ENCODE measurements around the gene HOXD10. TPM values are rescaled to one million over a fixed set of nuclear protein-coding genes. Genes with fewer than 3 reads are reported as not detected.

The HOXD10 gene
- total RNA-seq, 2 donors from 2014 or later, result not detected

DNA sequence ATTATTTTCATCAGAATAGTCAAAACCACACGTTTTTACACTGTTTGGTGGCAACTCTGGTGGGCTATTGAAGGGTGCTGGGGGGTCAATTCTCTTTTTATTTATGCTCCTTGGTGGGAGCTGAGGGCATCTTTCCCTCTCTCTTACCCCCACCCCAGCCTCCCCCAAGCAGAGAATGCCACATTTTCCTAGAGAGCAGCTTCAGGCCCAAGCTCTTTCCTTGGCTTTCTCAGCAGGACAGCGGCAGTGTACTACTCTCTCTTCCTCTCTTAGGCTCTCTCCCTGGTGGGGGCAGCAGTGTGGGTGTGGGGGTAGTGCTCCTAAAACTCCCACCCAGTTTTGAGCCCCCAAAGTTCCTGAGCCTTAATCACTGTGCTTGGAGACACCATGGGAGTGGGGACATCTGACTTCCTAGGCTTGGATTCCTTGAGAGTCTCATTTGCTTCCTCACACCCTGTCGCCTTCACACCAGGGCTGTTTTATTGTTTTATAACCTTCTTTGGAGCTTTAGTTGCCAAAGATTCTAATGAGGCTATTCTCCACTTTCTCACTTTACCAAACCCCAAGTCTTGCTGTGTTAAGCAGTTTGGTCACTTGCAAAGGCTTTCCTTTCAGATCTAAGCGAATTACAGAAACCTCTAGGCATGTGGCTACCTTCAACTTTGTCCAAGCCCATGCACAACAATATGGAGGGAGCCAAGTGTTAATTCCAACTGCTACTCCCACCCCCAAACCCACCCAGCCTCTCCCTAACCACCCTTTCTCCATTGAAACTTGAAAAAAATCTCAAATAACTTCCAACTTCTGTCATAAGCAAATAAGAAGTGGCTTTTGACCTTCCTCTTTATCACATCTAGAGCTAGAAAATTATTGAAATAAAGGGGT is 28.7 kb downstream of the HOXD10 start:
- Mint-ChIP-seq H3K27ac (no peak overlapping the region), H3K9me3 (no peaks in the 10 kb centered on the region)

DNA sequence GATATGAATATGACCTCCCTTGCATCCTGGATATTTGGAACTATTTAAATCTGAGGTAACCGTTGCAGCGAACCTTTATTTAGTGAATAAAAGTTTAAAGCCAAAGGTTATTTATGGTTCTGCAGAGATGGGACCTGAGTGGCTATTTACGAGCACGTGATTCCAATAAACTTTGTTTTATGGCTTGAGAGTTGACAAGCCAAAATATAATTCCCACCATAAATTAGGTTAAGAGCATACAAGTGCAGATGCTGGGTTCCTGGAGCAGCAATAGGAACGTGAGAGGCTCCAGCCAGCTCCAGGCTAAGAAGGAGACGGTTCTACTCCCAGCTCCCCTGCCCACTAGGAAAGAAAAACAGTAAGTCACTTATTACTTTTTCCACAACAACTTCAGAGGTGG is 29.5 kb downstream of the HOXD10 start:
- DNase-seq (ENCODE audit: low spot score in 2 of 2) (no peak), ATAC-seq (no peak)
- Mint-ChIP-seq H3K36me3 (peaks cover 0 to 30% of the 10 kb centered on the region in 2 donors), H3K27ac (no peak overlapping the region), H3K9me3 (no peaks in the 10 kb centered on the region)

More for the DNA sequence above, 28.7 kb downstream of the HOXD10 start:
- ATAC-seq, result no peak
- H3K36me3 Mint-ChIP-seq, result peaks cover 0 to 27% of the 10 kb centered on the region in 2 donors
- no peak for DNase-seq (ENCODE audit: low spot score in 2 of 2)

DNA sequence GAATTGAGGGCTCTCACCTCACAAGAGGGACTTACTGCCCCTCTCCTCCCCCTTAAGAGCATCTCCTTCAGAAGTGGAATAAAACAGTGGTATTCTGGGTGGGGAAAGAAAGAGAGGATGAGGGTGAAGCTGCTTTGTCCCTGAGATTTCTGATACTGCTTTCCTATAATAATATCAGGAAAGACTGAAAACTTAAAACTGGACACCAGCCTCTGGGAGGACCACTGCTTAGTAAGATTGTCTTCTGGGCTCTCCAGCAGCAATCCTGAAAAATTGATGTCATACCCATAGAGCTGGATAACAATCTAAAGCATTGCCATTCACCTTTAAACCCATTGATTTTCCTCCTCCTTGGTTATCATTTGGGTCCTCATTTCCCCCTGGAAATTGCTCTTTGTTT is 30.1 kb downstream of the HOXD10 start:
- DNase-seq (ENCODE audit: low spot score in 2 of 2) (no peak), ATAC-seq (no peak)
- Mint-ChIP-seq H3K27ac (no peak overlapping the region), H3K9me3 (no peaks in the 10 kb centered on the region), H3K36me3 (peaks cover 0 to 25% of the 10 kb centered on the region in 2 donors)

- H3K27ac Mint-ChIP-seq, result no peak overlapping the region
- no peak for DNase-seq (ENCODE audit: low spot score in 2 of 2)
These were observed 30.7 kb downstream of the HOXD10 start for GRCh38 chr2:176147210-176147799.

DNA sequence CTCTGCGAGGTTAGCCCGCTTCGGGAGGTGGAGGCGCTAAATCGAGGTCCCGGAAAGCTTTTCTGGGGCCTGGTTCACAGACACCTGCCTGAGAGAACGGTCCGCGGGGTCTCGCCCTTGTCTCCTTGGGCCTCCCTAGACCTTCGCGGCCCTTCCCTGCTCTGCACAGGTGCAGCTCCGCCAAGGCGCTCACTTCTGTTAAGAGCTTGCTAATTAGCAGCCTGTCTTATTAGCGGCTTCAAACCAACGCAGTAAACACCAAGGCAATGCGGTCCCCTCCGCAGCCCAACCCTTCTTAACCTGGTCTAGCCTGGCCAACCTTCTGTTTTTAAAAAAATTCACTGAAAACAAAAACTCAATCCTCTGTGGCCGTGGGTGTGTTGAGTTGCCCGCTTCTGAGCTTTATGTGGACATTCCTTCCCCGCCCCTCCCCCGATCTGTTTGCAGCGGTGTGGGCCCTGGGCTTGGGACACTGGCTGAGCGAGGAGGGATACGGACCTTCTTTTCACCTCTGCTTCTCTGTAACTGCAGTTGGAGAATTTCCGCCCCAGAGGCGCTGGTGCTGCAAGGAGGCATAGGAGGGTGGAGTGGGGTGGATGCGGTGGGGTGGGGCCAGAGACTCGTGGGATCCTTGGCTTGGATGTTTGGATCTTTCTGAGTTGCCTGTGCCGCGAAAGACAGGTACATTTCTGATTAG is 31.4 kb downstream of the HOXD10 start:
- H3K9me3 Mint-ChIP-seq, result no peaks in the 10 kb centered on the region
- no peak overlapping the region for H3K27ac Mint-ChIP-seq
- peaks cover 0 to 25% of the 10 kb centered on the region in 2 donors for H3K36me3 Mint-ChIP-seq
- DNase-seq (ENCODE audit: low spot score in 2 of 2) (no peak), ATAC-seq (no peak)

More at GRCh38 chr2:176147210-176147799, 30.7 kb downstream of the HOXD10 start:
- no peak for ATAC-seq
- Mint-ChIP-seq H3K36me3 (peaks cover 0 to 25% of the 10 kb centered on the region in 2 donors), H3K9me3 (no peaks in the 10 kb centered on the region)

DNA sequence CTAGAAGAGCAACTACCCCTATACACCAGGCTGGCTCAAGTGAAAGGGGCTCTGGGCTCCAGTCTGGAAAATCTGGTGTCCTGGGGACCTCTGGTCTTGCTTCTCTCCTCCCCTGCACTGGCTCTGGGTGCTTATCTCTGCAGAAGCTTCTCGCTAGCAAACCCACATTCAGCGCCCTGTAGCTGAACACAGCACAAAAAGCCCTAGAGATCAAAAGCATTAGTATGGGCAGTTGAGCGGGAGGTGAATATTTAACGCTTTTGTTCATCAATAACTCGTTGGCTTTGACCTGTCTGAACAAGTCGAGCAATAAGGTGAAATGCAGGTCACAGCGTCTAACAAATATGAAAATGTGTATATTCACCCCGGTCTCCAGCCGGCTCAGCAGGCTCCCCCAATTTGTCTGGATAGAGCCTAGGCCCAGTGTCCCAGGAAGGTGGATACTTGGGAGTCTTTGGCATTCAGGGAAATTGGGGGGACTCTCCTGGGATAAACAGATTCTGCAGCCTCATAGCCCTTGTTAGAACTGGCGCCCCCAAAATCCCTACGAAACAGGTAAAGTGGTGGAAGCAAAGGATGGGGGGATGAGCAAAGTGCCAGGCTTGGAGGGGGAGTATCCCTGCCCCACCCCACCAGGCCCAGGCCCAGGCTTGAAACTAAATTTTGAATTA is 32.3 kb downstream of the HOXD10 start:
- ATAC-seq (no peak), DNase-seq (ENCODE audit: low spot score in 2 of 2) (no peak)
- Mint-ChIP-seq H3K27ac (no peak overlapping the region), H3K9me3 (no peaks in the 10 kb centered on the region), H3K36me3 (peaks cover 0 to 25% of the 10 kb centered on the region in 2 donors)

- H3K9me3 Mint-ChIP-seq, result no peaks in the 10 kb centered on the region
- H3K27ac Mint-ChIP-seq, result no peak overlapping the region
- DNase-seq (ENCODE audit: low spot score in 2 of 2), result no peak
- peaks cover 0 to 25% of the 10 kb centered on the region in 2 donors for H3K36me3 Mint-ChIP-seq
- ATAC-seq, result no peak
These were observed 32.9 kb downstream of the HOXD10 start for GRCh38 chr2:176149481-176149938.

GRCh38 chr2:176149939-176150583 is 33.5 kb downstream of the HOXD10 start:
- H3K9me3 Mint-ChIP-seq, result no peaks in the 10 kb centered on the region
- H3K27ac Mint-ChIP-seq, result no peak overlapping the region
- no peak for DNase-seq (ENCODE audit: low spot score in 2 of 2)
- ATAC-seq, result no peak
- peaks cover 0 to 25% of the 10 kb centered on the region in 2 donors for H3K36me3 Mint-ChIP-seq

GRCh38 chr2:176150584-176151441 is 34.2 kb downstream of the HOXD10 start:
- ATAC-seq, result no peak
- DNase-seq (ENCODE audit: low spot score in 2 of 2), result no peak
- Mint-ChIP-seq H3K9me3 (no peaks in the 10 kb centered on the region), H3K36me3 (peaks cover 0 to 25% of the 10 kb centered on the region in 2 donors), H3K27ac (no peak overlapping the region)

DNA sequence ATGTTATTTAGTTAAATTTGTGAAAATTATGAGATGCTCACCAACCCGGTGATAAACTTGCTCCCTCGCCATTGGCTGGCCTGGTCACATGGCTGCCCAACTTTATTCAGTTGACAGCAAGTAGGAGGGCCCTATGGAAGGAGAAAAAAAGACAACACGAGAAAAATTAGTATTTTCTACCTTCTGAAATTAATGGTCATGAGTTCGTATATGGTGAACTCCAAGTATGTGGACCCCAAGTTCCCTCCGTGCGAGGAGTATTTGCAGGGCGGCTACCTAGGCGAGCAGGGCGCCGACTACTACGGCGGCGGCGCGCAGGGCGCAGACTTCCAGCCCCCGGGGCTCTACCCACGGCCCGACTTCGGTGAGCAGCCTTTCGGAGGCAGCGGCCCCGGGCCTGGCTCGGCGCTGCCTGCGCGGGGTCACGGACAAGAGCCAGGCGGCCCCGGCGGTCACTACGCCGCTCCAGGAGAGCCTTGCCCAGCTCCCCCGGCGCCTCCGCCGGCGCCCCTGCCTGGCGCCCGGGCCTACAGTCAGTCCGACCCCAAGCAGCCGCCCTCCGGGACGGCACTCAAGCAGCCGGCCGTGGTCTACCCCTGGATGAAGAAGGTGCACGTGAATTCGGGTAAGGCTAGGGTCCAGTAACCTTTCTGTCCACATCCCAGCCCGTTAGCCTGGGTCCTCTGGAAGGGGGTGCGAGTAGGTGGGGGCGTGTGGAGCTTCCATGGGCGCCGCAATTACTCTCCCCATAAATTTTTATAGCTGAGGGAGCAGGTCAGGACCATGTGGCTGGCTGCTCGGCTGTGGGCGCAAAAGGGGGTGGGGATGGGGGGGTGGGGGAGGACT is 35.1 kb downstream of the HOXD10 start, which contains the start of gene HOXD4:
HOXD4 (plus strand) TSS at position 109 of the 846 bp plus-strand sequence; CDS start at position 193, 84 bp downstream.
- no peak for DNase-seq (ENCODE audit: low spot score in 2 of 2)
- no peak for ATAC-seq
- peaks cover 0 to 25% of the 10 kb centered on the region in 2 donors for H3K36me3 Mint-ChIP-seq
- H3K27ac Mint-ChIP-seq, result no peak within 1 kb of the TSS
- H3K9me3 Mint-ChIP-seq, result no peaks in the 10 kb centered on the region

DNA sequence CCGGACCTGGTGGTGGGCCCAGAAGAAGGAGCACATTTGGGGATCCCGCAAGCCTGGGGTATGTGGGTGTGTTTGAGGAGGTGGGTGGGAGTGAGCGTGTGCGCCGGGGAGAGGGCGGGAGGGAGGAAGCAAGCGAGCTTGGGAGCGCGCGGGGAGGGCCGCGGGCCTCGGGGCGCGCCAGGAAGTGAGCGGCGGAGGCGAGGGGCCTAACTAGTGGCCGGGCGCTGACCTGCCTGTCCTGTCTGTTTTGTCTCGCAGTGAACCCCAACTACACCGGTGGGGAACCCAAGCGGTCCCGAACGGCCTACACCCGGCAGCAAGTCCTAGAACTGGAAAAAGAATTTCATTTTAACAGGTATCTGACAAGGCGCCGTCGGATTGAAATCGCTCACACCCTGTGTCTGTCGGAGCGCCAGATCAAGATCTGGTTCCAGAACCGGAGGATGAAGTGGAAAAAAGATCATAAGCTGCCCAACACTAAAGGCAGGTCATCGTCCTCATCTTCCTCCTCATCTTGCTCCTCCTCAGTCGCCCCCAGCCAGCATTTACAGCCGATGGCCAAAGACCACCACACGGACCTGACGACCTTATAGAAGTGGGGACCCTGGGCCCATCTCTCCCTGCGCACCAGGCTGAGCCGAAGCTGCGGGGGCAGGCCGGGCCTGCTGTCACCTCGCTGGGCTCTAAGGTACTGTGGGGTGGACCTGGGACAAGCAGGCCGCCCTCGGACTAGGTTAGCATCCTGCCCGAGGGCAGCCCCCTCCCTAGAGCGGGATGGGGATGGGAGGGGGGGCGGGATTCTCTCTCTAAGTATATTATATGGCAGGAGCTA is 36.0 kb downstream of the HOXD10 start:
- DNase-seq (ENCODE audit: low spot score in 2 of 2) (no peak), ATAC-seq (no peak)
- H3K9me3 Mint-ChIP-seq, result no peaks in the 10 kb centered on the region
- no peak overlapping the region for H3K27ac Mint-ChIP-seq
- peaks cover 0 to 22% of the 10 kb centered on the region in 2 donors for H3K36me3 Mint-ChIP-seq

DNA sequence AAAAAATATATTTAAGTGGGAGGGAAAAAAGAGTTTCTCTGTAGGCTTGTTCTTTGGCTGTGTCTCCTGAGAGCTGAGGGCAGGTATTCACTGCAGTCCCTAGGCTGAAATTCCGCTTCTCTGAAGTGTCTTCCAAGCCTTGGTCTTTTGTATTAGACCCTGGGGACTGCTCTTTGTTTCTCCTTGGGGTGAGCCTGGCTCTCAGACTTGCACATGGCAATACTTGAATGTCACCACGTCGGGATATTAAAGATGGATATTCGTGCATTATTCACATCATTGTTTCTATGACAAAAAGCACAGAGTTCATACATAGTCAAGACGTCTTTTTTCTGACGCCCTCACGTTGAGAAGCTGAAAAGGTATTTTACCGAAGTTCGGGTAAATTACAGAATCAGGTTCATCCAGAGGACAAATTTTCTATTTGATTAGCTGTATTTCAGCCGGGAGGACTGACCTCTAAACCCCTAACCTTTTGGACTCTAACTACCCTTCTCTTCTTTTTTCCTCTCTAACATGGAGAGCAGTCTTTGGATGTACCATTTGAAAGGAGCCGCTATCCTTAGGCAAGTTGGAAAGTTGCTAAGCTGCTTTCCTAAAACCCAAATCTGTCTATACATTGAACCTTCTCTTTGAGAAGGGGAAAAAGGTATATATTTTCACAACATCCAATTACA is 38.1 kb downstream of the HOXD10 start:
- H3K27ac Mint-ChIP-seq, result no peak overlapping the region
- DNase-seq (ENCODE audit: low spot score in 2 of 2), result no peak
- no peaks in the 10 kb centered on the region for H3K9me3 Mint-ChIP-seq
- H3K36me3 Mint-ChIP-seq, result peaks cover 0 to 23% of the 10 kb centered on the region in 2 donors
- ATAC-seq, result no peak

DNA sequence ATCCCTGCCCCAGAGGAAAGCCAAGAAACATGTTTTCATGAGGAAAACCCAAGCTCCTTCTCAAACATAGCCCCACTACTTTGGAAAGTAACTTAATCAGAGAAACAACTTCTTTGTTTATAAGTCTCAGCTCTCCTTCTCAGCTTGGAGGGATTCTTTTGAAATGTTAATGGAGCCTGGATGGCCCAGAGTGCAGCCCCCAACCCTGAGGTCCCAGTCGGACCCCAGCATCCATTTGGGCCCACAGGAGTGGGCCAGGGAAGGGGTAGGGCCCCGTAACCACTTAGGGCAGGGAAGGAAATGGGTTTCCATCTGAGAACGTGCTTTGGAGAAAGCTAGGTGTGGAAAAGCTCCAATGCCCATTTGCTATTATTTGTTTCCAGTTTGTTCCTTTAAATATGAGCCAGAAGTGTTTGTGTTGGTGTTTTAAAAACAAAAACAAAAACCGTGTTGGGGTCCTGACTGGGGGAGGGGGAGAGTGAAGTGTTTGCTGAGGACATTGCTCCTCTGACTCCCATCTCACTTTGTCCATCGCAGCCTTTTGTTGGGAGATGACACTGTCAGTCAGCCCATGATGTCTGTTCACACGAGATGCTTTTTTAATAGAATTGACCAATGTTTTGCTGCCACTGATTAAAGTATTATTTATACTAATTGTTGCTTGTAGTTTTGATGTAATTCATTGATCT is 38.9 kb downstream of the HOXD10 start:
- Mint-ChIP-seq H3K9me3 (no peaks in the 10 kb centered on the region), H3K27ac (no peak overlapping the region), H3K36me3 (peaks cover 0 to 17% of the 10 kb centered on the region in 2 donors)
- ATAC-seq (no peak), DNase-seq (ENCODE audit: low spot score in 2 of 2) (no peak)
